T-helper 2 cell (primary cell): ENCODE results near the gene FUS.
A peak's percentile ranks its signal among the peaks of the same experiment; 100 is the strongest.
"Not testable (repeated sequence)": the region's sequence is repeated elsewhere in the genome, so short reads cannot be mapped to it uniquely, and the experiment has no call there.

Experiments
- DNase-seq, 5 experiments: peaks; one replicate each; pipeline versions ENCODE4 v3.0.0 to v3.0.0-alpha.2; 2012 to 2022

The FUS gene

DNA sequence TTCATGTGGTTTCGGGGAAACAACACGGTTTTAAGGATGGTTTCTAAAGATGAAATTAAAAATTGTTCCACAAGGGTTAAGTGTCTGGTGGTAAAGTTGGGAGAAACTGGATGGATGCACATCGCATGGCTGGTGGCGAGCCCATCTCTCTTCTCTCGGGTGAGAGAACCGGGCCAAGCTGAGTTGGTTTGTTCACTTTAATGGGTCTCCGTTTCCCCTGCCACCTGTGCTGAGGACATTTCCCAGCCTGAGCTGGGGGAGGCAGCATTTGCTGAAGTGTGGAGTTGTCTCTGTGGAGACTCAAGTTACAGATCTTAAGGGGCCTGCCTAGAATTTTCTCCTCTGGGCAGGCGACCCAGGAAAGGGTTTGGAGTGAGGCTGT, 7.9 kb downstream of the FUS start:
- DNase-seq, result no peak

- no peak for DNase-seq
Measured at GRCh38 chr16:31188450-31189411, 8.8 kb downstream of the FUS start.

GRCh38 chr16:31189412-31189778, 9.5 kb downstream of the FUS start:
- DNase-seq, result no peak

- no peak for DNase-seq
Measured at GRCh38 chr16:31190061-31190460, 10.1 kb downstream of the FUS start.

DNA sequence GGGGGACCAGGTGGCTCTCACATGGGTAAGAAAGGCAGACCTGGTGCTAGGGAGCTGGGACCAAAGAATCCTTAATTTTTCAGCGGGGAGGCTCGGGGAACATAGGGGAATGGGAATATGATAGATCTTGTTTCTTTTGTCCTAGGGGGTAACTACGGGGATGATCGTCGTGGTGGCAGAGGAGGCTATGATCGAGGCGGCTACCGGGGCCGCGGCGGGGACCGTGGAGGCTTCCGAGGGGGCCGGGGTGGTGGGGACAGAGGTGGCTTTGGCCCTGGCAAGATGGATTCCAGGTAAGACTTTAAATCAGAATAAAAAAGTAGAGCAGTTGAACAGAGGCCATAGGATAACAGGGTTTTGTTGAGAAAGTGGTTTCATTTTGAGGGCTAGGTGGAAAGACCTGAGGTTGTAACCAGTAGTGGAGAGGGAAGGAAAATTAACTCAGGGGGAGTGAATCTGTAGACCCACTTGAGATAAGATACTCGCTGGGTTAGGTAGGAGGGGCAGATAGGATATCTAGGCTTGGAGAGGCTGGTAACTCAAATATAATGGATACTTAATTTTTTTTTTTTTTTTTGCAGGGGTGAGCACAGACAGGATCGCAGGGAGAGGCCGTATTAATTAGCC, 11.0 kb downstream of the FUS start:
- DNase-seq, result no peak

DNA sequence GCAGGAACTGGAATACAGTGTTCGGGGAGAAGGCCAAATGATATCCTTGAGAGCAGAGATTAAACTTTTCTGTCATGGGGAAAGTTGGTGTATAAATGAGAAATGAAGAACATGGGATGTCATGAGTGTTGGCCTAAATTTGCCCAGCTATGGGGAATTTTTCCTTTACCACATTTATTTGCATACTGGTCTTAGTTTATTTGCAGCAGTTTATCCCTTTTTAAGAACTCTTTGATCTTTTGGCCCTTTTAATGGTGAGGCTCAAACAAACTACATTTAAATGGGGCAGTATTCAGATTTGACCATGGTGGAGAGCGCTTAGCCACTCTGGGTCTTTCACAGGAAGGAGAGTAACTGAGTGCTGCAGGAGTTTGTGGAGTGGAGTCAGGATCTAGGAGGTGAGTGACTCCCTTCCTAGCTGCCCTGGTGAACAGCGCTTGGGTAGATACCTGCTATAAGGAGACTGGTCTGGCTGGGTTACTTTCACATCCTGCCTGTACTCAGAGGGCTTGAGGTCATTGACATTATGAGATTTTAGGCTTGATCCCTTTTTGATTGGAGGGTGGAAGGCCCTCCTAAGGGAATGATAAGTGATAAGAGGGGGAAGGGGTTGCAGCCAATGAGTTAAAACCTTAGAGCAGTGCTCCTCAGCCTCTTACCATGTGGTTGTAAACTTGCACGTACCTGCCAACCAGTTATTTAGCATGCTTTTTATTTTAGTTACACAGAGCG, 11.9 kb downstream of the FUS start:
- DNase-seq, result no peak

- no peak for DNase-seq
Measured at GRCh38 chr16:31192856-31193642, 13.1 kb downstream of the FUS start.

GRCh38 chr16:31193874-31194273, 13.9 kb downstream of the FUS start:
- no peak for DNase-seq

GRCh38 chr16:31194898-31195297, 15.0 kb downstream of the FUS start:
- peak in 1 of 5 experiments; percentile 61 for DNase-seq

GRCh38 chr16:31195861-31196260, 15.9 kb downstream of the FUS start:
- DNase-seq, result not testable (repeated sequence)

- DNase-seq, result no peak
Measured at GRCh38 chr16:31196324-31197088, 16.6 kb downstream of the FUS start.

DNA sequence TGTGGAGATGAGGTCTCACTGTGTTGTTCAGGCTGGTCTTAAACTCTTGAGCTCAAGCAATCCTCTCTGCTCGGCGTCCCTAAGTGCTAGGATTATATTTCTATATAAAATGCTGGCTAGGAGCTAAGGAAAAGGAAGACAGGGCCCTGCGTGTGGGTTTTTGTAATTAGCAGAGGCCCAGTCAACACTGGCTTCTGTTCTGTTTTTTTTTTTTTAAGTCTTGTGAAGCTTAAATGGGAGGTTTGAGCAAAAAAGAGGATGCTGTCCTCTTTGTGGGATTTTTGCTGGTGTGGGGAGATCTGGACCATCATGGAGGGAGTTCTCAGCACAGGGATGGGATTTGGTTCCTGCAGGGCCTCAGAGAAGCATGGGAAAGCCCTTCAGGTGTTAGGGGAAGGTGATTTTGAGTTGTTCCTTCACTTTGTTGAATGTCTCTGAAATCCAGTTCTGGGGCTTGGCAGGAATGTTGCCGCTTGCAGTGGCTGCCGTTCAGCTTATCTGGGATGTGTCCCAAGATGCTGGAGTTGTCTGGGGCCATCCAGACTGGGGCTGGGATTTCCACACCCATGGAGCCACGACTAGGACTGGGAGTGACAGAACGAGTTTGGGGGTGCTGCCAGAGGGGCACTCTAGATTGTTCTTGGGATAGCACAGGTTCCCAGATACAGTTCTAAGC, 18.4 kb downstream of the FUS start:
- no peak for DNase-seq

GRCh38 chr16:31199430-31200041, 19.6 kb downstream of the FUS start:
- DNase-seq, result no peak

DNA sequence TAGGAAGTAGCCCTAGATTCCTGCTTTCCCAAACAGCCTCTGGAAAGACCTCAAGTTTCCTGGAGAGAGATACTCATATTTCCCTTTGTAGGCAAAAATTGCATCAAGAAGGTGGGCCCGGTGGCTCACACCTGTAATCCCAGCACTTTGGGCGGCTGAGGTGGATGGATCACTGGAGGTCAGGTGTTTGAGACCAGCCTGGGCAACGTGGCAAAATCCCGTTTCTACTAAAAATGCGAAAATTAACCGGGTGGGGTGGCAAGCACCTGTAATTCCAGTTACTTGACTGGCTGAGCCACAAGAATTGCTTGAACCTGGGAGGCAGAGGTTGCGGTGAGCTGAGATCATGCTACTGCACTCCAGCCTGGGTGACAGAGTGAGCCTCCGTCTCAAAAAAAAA, 20.2 kb downstream of the FUS start:
- DNase-seq, result not testable (repeated sequence)

GRCh38 chr16:31200821-31201568, 21.1 kb downstream of the FUS start:
- peak in 3 of 5 experiments; percentile 36 to 86 (median 41) for DNase-seq

GRCh38 chr16:31201582-31202413, 21.9 kb downstream of the FUS start:
- peak in 3 of 5 experiments; percentile 28 to 70 (median 41) for DNase-seq

- peak in 1 of 5 experiments; percentile 58 for DNase-seq
Measured at GRCh38 chr16:31202414-31203375, 22.8 kb downstream of the FUS start, which contains the start of gene PYCARD. Gene PYCARD (minus strand): TSS chr16:31202760. CDS start chr16:31202690, 70 bp downstream.
